SK-N-SH (cell line): Measurements from ENCODE around the gene OR2L5. TPM values are rescaled to one million over a fixed set of nuclear protein-coding genes. Genes with fewer than 3 reads are reported as not detected.

Experiments
- CTCF ChIA-PET: fragments of 300-600, 350-600 bp; formaldehyde crosslinking; extraction: SDS; loops from one replicate; lab custom pipeline; 2021; lab: Yijun Ruan, JAX
- POLR2A ChIA-PET: fragments of 350-600 bp; sonication (Branson Sonifier 250); formaldehyde crosslinking; extraction: SDS; loops from one replicate; lab custom pipeline; 2020; ENCODE audit warnings: antibody characterized with exemption, inconsistent platforms; lab: Yijun Ruan, JAX
- DNase-seq: peaks from one replicate; pipeline ENCODE4 v3.0.0; 2012
- H2AFZ ChIP-seq: fragments of 200-600 bp; sonication (generic); 2 replicates; pipeline ENCODE4 v1.8.1; 2016; ENCODE audit warnings: antibody characterized with exemption, mild to moderate bottlenecking, low read depth
- H3F3A ChIP-seq: fragments of 200-600 bp; sonication (generic); replicated peaks from 2 replicates; pipeline ENCODE3; 2016; ENCODE audit warnings: antibody characterized with exemption, mild to moderate bottlenecking; ENCODE audit not compliant: insufficient read depth
- H3K27ac ChIP-seq, 2 experiments: fragments of 200-500 bp in 1 of 2; fragments of 200-600 bp in 1 of 2; sonication (Bioruptor generic) in 1 of 2; sonication (generic), shearing (Covaris generic) in 1 of 2; 2 replicates each; pipeline versions ENCODE4 v1.5.1 to v1.6.1; 2014 to 2016; ENCODE audit warnings: low read depth in 2 of 2, inconsistent platforms in 1 of 2, low read length in 1 of 2, mild to moderate bottlenecking in 1 of 2, mixed read lengths in 1 of 2
- H3K27me3 ChIP-seq: fragments of 200-600 bp; sonication (generic), shearing (Covaris generic); 2 replicates; pipeline ENCODE4 v1.6.1; 2016; ENCODE audit warnings: mixed run types; ENCODE audit not compliant: insufficient read depth
- H3K36me3 ChIP-seq, 2 experiments: fragments of 200-500 bp in 1 of 2; fragments of 200-600 bp in 1 of 2; sonication (Bioruptor generic) in 1 of 2; sonication (generic) in 1 of 2; replicated peaks in 1 of 2; 2 replicates each; pipeline versions ENCODE3 to v1.5.1; 2014 to 2016; ENCODE audit warnings: low read length in 1 of 2, mild to moderate bottlenecking in 1 of 2; ENCODE audit not compliant: insufficient read depth in 2 of 2, control insufficient read depth in 1 of 2
- H3K4me1 ChIP-seq, 2 experiments: fragments of 200-500 bp in 1 of 2; fragments of 200-600 bp in 1 of 2; sonication (Bioruptor generic) in 1 of 2; sonication (generic), shearing (Covaris generic) in 1 of 2; 2 replicates each; pipeline versions ENCODE4 v1.5.1 to v1.6.1; 2014 to 2016; ENCODE audit warnings: low read depth in 1 of 2, low read length in 1 of 2, mixed run types in 1 of 2; ENCODE audit not compliant: insufficient read depth in 2 of 2, control insufficient read depth in 1 of 2
- H3K4me2 ChIP-seq: fragments of 200-600 bp; sonication (generic), shearing (Covaris generic); 2 replicates; pipeline ENCODE4 v1.6.1; 2017; ENCODE audit warnings: mixed run types
- H3K4me3 ChIP-seq, 2 experiments: fragments of 200-500 bp in 1 of 2; fragments of 200-600 bp in 1 of 2; sonication (Bioruptor generic) in 1 of 2; sonication (generic), shearing (Covaris generic) in 1 of 2; 2 replicates each; pipeline versions ENCODE4 v1.5.1 to v1.8.1; 2014 to 2016; ENCODE audit warnings: low read depth in 2 of 2, inconsistent platforms in 1 of 2, low read length in 1 of 2, mild to moderate bottlenecking in 1 of 2, mixed read lengths in 1 of 2, moderate library complexity in 1 of 2
- H3K79me2 ChIP-seq: fragments of 200-600 bp; sonication (generic); 2 replicates; pipeline ENCODE4 v1.8.1; 2017; ENCODE audit warnings: mild to moderate bottlenecking; ENCODE audit not compliant: insufficient read depth
- H3K9ac ChIP-seq: fragments of 200-600 bp; sonication (generic); 2 replicates; pipeline ENCODE4 v1.6.1; 2017; ENCODE audit warnings: mixed run types
- H3K9me2 ChIP-seq: fragments of 200-600 bp; sonication (generic); 2 replicates; pipeline ENCODE4 v1.6.1; 2017; ENCODE audit warnings: mixed run types
- H3K9me3 ChIP-seq: fragments of 200-600 bp; sonication (generic); 2 replicates; pipeline ENCODE4 v1.6.1; 2017; ENCODE audit warnings: mixed run types, mild to moderate bottlenecking, moderate library complexity
- H4K20me1 ChIP-seq: fragments of 200-600 bp; sonication (generic); 2 replicates; pipeline ENCODE4 v1.6.1; 2017; ENCODE audit warnings: mild to moderate bottlenecking, mixed run types; ENCODE audit not compliant: insufficient read depth
- CHD2 ChIP-seq: fragments of 150-350 bp; IDR thresholded peaks from 2 replicates; pipeline ENCODE4 v1.6.1; 2018; ENCODE audit warnings: low read length; ENCODE audit not compliant: partially characterized antibody
- CTCF ChIP-seq: fragments of 200-600 bp; sonication (generic); IDR thresholded peaks from 2 replicates; pipeline ENCODE4 v1.6.1; 2017; ENCODE audit warnings: antibody characterized with exemption, mild to moderate bottlenecking, moderate library complexity
- EP300 ChIP-seq, 2 experiments: IDR thresholded peaks; 2 replicates each; pipeline versions ENCODE4 v1.4.0 to v1.6.1; 2012; ENCODE audit warnings: borderline replicate concordance in 1 of 2, low read depth in 1 of 2, low read length in 1 of 2
- FOSL2 ChIP-seq: IDR thresholded peaks from 2 replicates; pipeline ENCODE4 v1.4.0; 2012; ENCODE audit warnings: low read depth, mild to moderate bottlenecking, moderate library complexity, borderline replicate concordance
- FOXJ3 ChIP-seq: sonication (generic); formaldehyde crosslinking; IDR thresholded peaks from 2 replicates; pipeline ENCODE4 v1.5.1; 2020; ENCODE audit warnings: mild to moderate bottlenecking, missing genetic modification reagents
- GABPA ChIP-seq: IDR thresholded peaks from 2 replicates; pipeline ENCODE4 v1.4.0; 2012; ENCODE audit warnings: low read depth, mild to moderate bottlenecking
- IRF3 ChIP-seq: fragments of 150-350 bp; IDR thresholded peaks from 2 replicates; pipeline ENCODE4 v1.6.1; 2016; ENCODE audit warnings: mild to moderate bottlenecking, low read depth, low read length
- MEF2A ChIP-seq: IDR thresholded peaks from 2 replicates; pipeline ENCODE4 v1.4.0; 2012; ENCODE audit warnings: low read depth, borderline replicate concordance
- MXI1 ChIP-seq: IDR thresholded peaks from 2 replicates; pipeline ENCODE4 v1.6.1; 2012; ENCODE audit warnings: mild to moderate bottlenecking, low read depth, low read length, improper control_type of control experiment
- POLR2AphosphoS5 ChIP-seq: IDR thresholded peaks from 2 replicates; pipeline ENCODE4 v1.6.1; 2012; ENCODE audit warnings: low read depth, low read length
- RAD21 ChIP-seq: IDR thresholded peaks from 2 replicates; pipeline ENCODE4 v1.6.1; 2012; ENCODE audit warnings: mild to moderate bottlenecking, low read length
- SMC3 ChIP-seq: IDR thresholded peaks from 2 replicates; pipeline ENCODE4 v1.6.1; 2012; ENCODE audit warnings: low read depth, low read length, improper control_type of control experiment
- USF1 ChIP-seq: IDR thresholded peaks from 2 replicates; pipeline ENCODE4 v1.4.0; 2012; ENCODE audit warnings: low read depth, borderline replicate concordance
- YY1 ChIP-seq: IDR thresholded peaks from 2 replicates; pipeline ENCODE4 v1.4.0; 2012; ENCODE audit warnings: low read depth, mild to moderate bottlenecking
- ZBTB33 ChIP-seq: IDR thresholded peaks from 2 replicates; pipeline ENCODE4 v1.4.0; 2012; ENCODE audit warnings: low read depth, borderline replicate concordance
- WGBS: methylation state at CpG from one replicate; pipeline ENCODE4 v1.1.6; 2017; ENCODE audit warnings: low lambda C conversion rate; 5-methylcytosine and 5-hydroxymethylcytosine counted together
- polyA plus RNA-seq, 3 experiments: library from polyadenylated mRNA; depleted of rRNA; stranded (reverse); fragments of >200 nt; gene quantifications; 2 replicates each; pipeline ENCODE4 v1.2.3, GENCODE V29; 2012

OR2L5 gene
- polyA plus RNA-seq, 1 of the 3 experiments (the other 2 are of a cell fraction) = not detected

GRCh38 chr1:247966532-247967204 is 46.8 kb upstream of the OR2L5 start:
- H3K4me3 ChIP-seq = no peak overlapping the region
- no peaks in the 10 kb centered on the region for H3K9me3 ChIP-seq
- H3K9me2 ChIP-seq = no peaks in the 10 kb centered on the region
- CTCF ChIA-PET = no interaction called here
- H3K4me2 ChIP-seq = no peak overlapping the region
- H3K36me3 ChIP-seq = no peaks in the 10 kb centered on the region
- no peaks in the 10 kb centered on the region for H4K20me1 ChIP-seq
- POLR2A ChIA-PET = no interaction called here
- TF ChIP-seq YY1 (no peak), CTCF (no peak), EP300 (IDR thresholded peaks at IDR 0.05; ENCODE audit: borderline replicate concordance in 1 of 2, low read depth in 1 of 2, low read length in 1 of 2) (no peak), CHD2 (no peak), GABPA (no peak), FOXJ3 (CRISPR knock-in tag) (no peak), FOSL2 (no peak), RAD21 (no peak), USF1 (no peak), POLR2AphosphoS5 (no peak), ZBTB33 (no peak)
- 4% methylated on average over 5 of the region's 5 CpGs for WGBS
- no peak overlapping the region for H2AFZ ChIP-seq
- H3K27me3 ChIP-seq = no peaks in the 10 kb centered on the region
- no peak for DNase-seq
- H3K27ac ChIP-seq = no peak overlapping the region
- H3K79me2 ChIP-seq = no peaks in the 10 kb centered on the region
- H3K4me1 ChIP-seq = no peaks in the 10 kb centered on the region
- no peaks in the 10 kb centered on the region for H3F3A ChIP-seq
- H3K9ac ChIP-seq = no peak overlapping the region

GRCh38 chr1:247992986-247993385 is 20.5 kb upstream of the OR2L5 start:
- Histone ChIP-seq H3K4me2 (no peak overlapping the region), H3K9me3 (0 out of 2 replicates have a peak, but pooled peaks cover 4% of the 10 kb centered on the region), H3F3A (no peaks in the 10 kb centered on the region), H3K36me3 (no peaks in the 10 kb centered on the region), H4K20me1 (no peaks in the 10 kb centered on the region), H3K9me2 (no peaks in the 10 kb centered on the region), H3K27ac (no peak overlapping the region), H3K79me2 (no peaks in the 10 kb centered on the region), H3K27me3 (no peaks in the 10 kb centered on the region), H3K4me3 (no peak overlapping the region), H2AFZ (no peak overlapping the region), H3K4me1 (no peaks in the 10 kb centered on the region), H3K9ac (no peak overlapping the region)
- ChIA-PET POLR2A (no interaction called here), CTCF (no interaction called here)
- 3% methylated on average over 2 of the region's 2 CpGs for WGBS
- DNase-seq = no peak
- no peak for TF ChIP-seq MXI1
- no peak for TF ChIP-seq IRF3
- no peak for TF ChIP-seq MEF2A
- no peak for TF ChIP-seq POLR2AphosphoS5
- no peak for TF ChIP-seq GABPA
- TF ChIP-seq CHD2 = no peak
- no peak for TF ChIP-seq SMC3
- no peak for TF ChIP-seq USF1
